Esophagus muscularis mucosa (tissue), 4 donors: ENCODE data around the gene SI. TPM values are rescaled to one million over a fixed set of nuclear protein-coding genes. Genes with fewer than 3 reads are reported as not detected.

ENCODE experiments used
- DNase-seq: peaks from one replicate; pipeline ENCODE4 v3.0.0-alpha.2; 2017; ENCODE audit errors: extremely low spot score
- H3K27ac ChIP-seq, 4 donors: fragments of 200-600 bp; sonication (generic); replicated peaks in 1 of 4; 1 replicate in 3 of 4; 2 replicates in 1 of 4; pipeline ENCODE4 v1.5.1; 2016 to 2019; ENCODE audit warnings: mild to moderate bottlenecking in 1 of 4
- H3K27me3 ChIP-seq, 4 donors: fragments of 200-600 bp; sonication (generic); one replicate each; pipeline versions ENCODE4 v1.5.1 to v1.6.0; 2016 to 2019
- H3K36me3 ChIP-seq, 4 donors: fragments of 200-600 bp; sonication (generic); one replicate each; pipeline ENCODE4 v1.5.1; 2016 to 2019
- H3K4me1 ChIP-seq, 4 donors: fragments of 200-600 bp; sonication (generic); one replicate each; pipeline ENCODE4 v1.5.1; 2016 to 2019
- H3K4me3 ChIP-seq, 4 donors: fragments of 200-600 bp; sonication (generic); 1 replicate in 2 of 4; 2 replicates in 2 of 4; pipeline ENCODE4 v1.5.1; 2016 to 2019; ENCODE audit warnings: mild to moderate bottlenecking in 4 of 4, moderate library complexity in 1 of 4
- H3K9me3 ChIP-seq, 4 donors: fragments of 200-600 bp; sonication (generic); 1 replicate in 3 of 4; 2 replicates in 1 of 4; pipeline ENCODE4 v1.5.1; 2016 to 2019
- EP300 ChIP-seq: sonication (generic); formaldehyde crosslinking; IDR thresholded peaks from one replicate; pipeline ENCODE4 v1.6.1; 2017; ENCODE audit warnings: antibody characterized with exemption
- POLR2A ChIP-seq: fragments of 450-650 bp; IDR thresholded peaks from one replicate; pipeline ENCODE4 v1.6.1; 2017; ENCODE audit warnings: antibody characterized with exemption, moderate library complexity, mild to moderate bottlenecking, low read depth
- POLR2AphosphoS5 ChIP-seq, 2 donors: sonication (generic); formaldehyde crosslinking; IDR thresholded peaks; one replicate each; pipeline ENCODE4 v1.6.1; 2017; ENCODE audit warnings: antibody characterized with exemption in 2 of 2
- WGBS: methylation state at CpG from one replicate; pipeline ENCODE4 v1.1.5; 2018; 5-methylcytosine and 5-hydroxymethylcytosine counted together
- intact Hi-C: fragments of 100-400 bp; cut with DNase I; formaldehyde crosslinking; loops from one replicate; pipeline ENCODE4 v1.15.1; 2023
- total RNA-seq, 4 donors: library from RNA; depleted of rRNA; stranded (reverse); fragments of >200 nt; gene quantifications; one replicate each; pipeline versions ENCODE4 v1.1.0 to v1.2.1, GENCODE V29; 2016
- TF ChIP-seq, protein P1 (sequence below), 3 experiments: fragments of 200-600 bp in 2 of 3; fragments of 450-650 bp in 1 of 3; sonication (generic) in 2 of 3; IDR thresholded peaks; one replicate each; pipeline ENCODE4 v1.5.1; 2017 to 2019; ENCODE audit warnings: antibody characterized with exemption in 3 of 3, mild to moderate bottlenecking in 2 of 3, moderate library complexity in 1 of 3

The SI gene
- total RNA-seq, 4 donors from 2014 or later, result under 0.01 TPM; not detected in 3

DNA sequence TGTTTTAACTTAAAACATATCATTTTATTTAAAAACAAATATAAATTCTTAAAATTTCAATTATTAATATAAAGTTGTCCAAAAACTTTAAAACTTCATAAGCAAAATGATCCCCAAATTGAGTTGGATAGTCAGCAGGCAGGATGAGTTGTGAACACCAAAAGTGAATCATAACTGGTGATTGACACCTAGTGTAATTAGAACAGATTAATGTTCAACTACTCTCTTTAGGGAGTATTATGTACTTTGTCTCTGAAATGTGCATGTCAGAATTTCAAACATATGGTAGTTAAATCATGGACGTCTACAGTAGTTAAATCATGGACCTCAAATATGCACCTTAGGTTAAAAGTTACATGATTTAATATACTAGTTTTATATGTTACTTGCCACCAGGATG is 2.9 kb upstream of the SI start:
- TF ChIP-seq POLR2AphosphoS5 (IDR thresholded peaks at IDR 0.05), result no peak
- TF ChIP-seq EP300, result no peak
- TF ChIP-seq POLR2A, result no peak
- TF ChIP-seq, protein P1, sequence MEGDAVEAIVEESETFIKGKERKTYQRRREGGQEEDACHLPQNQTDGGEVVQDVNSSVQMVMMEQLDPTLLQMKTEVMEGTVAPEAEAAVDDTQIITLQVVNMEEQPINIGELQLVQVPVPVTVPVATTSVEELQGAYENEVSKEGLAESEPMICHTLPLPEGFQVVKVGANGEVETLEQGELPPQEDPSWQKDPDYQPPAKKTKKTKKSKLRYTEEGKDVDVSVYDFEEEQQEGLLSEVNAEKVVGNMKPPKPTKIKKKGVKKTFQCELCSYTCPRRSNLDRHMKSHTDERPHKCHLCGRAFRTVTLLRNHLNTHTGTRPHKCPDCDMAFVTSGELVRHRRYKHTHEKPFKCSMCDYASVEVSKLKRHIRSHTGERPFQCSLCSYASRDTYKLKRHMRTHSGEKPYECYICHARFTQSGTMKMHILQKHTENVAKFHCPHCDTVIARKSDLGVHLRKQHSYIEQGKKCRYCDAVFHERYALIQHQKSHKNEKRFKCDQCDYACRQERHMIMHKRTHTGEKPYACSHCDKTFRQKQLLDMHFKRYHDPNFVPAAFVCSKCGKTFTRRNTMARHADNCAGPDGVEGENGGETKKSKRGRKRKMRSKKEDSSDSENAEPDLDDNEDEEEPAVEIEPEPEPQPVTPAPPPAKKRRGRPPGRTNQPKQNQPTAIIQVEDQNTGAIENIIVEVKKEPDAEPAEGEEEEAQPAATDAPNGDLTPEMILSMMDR (IDR thresholded peaks at IDR 0.05), result no peak
- H3K36me3 ChIP-seq, result no peaks in the 10 kb centered on the region
- intact Hi-C loops, result no loop called here
- H3K4me3 ChIP-seq, result no peak overlapping the region
- H3K9me3 ChIP-seq, result no peaks in the 10 kb centered on the region
- H3K27ac ChIP-seq, result no peak overlapping the region
- WGBS, result 60% methylated on average over 1 of the region's 1 CpG
- no peaks in the 10 kb centered on the region for H3K4me1 ChIP-seq
- no peaks in the 10 kb centered on the region for H3K27me3 ChIP-seq
- DNase-seq, result no peak

DNA sequence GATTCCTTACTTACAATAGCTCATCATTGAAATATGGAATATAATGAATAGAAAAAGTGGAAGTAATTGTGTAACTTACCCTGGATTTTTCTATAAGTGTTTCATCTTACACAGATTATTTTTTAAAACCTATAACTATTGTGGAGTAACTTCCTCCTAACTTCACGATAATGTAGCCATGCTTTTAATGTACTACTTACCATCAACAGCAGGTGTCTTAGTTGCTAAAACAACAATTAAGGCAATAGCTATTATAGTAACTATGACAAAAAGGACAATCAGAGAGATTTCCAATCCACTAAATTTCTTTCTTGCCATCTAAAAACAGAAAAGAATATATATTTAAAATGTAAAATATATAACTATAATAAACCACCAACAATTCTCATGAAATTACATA is 2.6 kb downstream of the SI start:
- WGBS, result 82% methylated on average over 1 of the region's 1 CpG
- Histone ChIP-seq H3K4me3 (no peak overlapping the region), H3K4me1 (no peaks in the 10 kb centered on the region), H3K27ac (no peak overlapping the region), H3K9me3 (no peaks in the 10 kb centered on the region), H3K27me3 (no peaks in the 10 kb centered on the region), H3K36me3 (no peaks in the 10 kb centered on the region)
- intact Hi-C loops, result no loop called here
- TF ChIP-seq EP300 (no peak), POLR2A (no peak), POLR2AphosphoS5 (IDR thresholded peaks at IDR 0.05) (no peak)
- TF ChIP-seq, protein P1 (IDR thresholded peaks at IDR 0.05), result no peak
- DNase-seq, result no peak

GRCh38 chr3:165070682-165071081 is 7.6 kb downstream of the SI start:
- no peaks in the 10 kb centered on the region for H3K36me3 ChIP-seq
- no peaks in the 10 kb centered on the region for H3K27me3 ChIP-seq
- intact Hi-C loops, result no loop called here
- no peaks in the 10 kb centered on the region for H3K4me1 ChIP-seq
- no peak overlapping the region for H3K27ac ChIP-seq
- no peaks in the 10 kb centered on the region for H3K9me3 ChIP-seq
- no peak overlapping the region for H3K4me3 ChIP-seq
- TF ChIP-seq, protein P1 (IDR thresholded peaks at IDR 0.05), result no peak
- TF ChIP-seq EP300, result no peak
- TF ChIP-seq POLR2A, result no peak
- no peak for TF ChIP-seq POLR2AphosphoS5 (IDR thresholded peaks at IDR 0.05)
- DNase-seq, result no peak
- 70% methylated on average over 6 of the region's 6 CpGs for WGBS

GRCh38 chr3:165056510-165056909 is 21.8 kb downstream of the SI start:
- TF ChIP-seq, protein P1 (IDR thresholded peaks at IDR 0.05), result no peak
- TF ChIP-seq POLR2AphosphoS5 (IDR thresholded peaks at IDR 0.05) (no peak), POLR2A (no peak), EP300 (no peak)
- Histone ChIP-seq H3K4me3 (no peak overlapping the region), H3K27ac (no peak overlapping the region), H3K36me3 (no peaks in the 10 kb centered on the region), H3K27me3 (no peaks in the 10 kb centered on the region), H3K4me1 (no peaks in the 10 kb centered on the region), H3K9me3 (no peaks in the 10 kb centered on the region)
- DNase-seq, result no peak
- 86% methylated on average over 2 of the region's 2 CpGs for WGBS
- intact Hi-C loops, result no loop called here

DNA sequence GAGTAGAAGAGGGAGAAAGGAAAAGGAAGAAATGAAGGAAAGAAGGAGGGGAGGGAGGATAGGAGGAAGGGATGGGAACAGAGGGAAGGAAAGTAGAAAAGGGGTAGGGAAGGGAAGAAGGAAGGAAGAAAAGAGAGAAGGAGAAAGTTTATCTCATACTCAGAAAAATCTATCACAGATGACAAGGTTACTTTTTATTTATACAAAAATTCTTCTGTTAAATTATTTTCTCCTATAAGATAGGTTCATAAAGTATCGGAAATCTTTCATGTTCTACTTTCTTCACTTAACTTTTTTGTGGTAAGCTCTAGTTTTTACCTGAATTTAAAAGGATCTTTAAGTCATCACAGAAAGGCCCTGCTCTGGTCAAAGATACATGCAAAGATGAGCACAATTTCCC is 38.1 kb downstream of the SI start:
- no peaks in the 10 kb centered on the region for H3K27me3 ChIP-seq
- H3K36me3 ChIP-seq, result no peaks in the 10 kb centered on the region
- 97% methylated on average over 1 of the region's 1 CpG for WGBS
- DNase-seq, result no peak
- H3K9me3 ChIP-seq, result no peaks in the 10 kb centered on the region
- no peak for TF ChIP-seq POLR2A
- TF ChIP-seq, protein P1 (IDR thresholded peaks at IDR 0.05), result no peak
- TF ChIP-seq POLR2AphosphoS5 (IDR thresholded peaks at IDR 0.05), result no peak
- no peak for TF ChIP-seq EP300
- no peak overlapping the region for H3K27ac ChIP-seq
- intact Hi-C loops, result no loop called here
- no peaks in the 10 kb centered on the region for H3K4me1 ChIP-seq
- no peak overlapping the region for H3K4me3 ChIP-seq
